Transverse colon (tissue), 4 donors: ENCODE data around the gene NOVA1.

ENCODE experiments used
- CTCF ChIP-seq, 5 experiments: fragments of 200-600 bp in 3 of 5; fragments of 450-650 bp in 2 of 5; sonication (generic) in 3 of 5; IDR thresholded peaks; 1 replicate in 2 of 5; 2 replicates in 3 of 5; pipeline ENCODE4 v1.5.1; 2016 to 2017; ENCODE audit warnings: antibody characterized with exemption in 5 of 5, inconsistent platforms in 3 of 5, mild to moderate bottlenecking in 2 of 5, moderate library complexity in 1 of 5
- EP300 ChIP-seq: sonication (generic); formaldehyde crosslinking; IDR thresholded peaks from one replicate; pipeline ENCODE4 v1.6.1; 2017; ENCODE audit warnings: antibody characterized with exemption, low read depth
- POLR2A ChIP-seq: fragments of 450-650 bp; IDR thresholded peaks from one replicate; pipeline ENCODE4 v1.6.1; 2016; ENCODE audit warnings: antibody characterized with exemption, mild to moderate bottlenecking, moderate library complexity
- POLR2AphosphoS5 ChIP-seq, 3 donors: sonication (generic); formaldehyde crosslinking; IDR thresholded peaks; one replicate each; pipeline ENCODE4 v1.6.1; 2016; ENCODE audit warnings: antibody characterized with exemption in 3 of 3

DNA sequence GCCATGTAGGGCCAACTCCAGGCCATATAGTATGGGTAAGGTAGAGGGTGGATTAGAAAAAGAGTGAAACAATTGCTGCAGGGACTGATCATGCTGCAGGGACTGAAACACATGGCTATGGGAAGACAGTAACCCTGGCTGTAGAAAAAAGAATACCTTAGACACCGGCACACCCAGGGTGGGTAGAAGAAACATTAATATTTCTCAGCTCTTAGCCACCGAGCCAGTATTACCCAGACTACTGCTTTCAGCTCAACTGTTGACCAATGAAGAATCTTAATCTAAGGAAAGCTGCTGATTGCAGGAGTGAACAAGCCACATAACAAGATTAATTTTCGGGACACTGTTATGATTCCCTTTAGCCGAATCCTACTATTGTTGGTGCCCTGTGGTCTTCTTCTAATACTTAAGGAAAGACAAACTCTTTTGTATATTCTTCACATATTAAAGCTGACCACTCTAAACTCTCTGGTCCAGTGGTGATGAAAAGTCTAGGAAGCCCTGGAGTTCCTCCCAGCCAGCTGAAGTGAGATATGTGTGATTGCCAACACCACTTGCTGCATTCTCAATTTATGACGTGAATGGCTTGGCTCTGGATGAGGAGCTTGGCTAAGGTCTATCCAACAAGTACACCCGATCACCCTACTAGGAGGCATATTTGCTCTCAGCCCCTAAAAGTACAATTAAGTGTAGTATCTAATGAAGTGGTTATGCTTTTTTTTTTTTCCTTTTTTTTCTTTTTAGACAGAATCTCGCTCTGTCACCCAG lies 69.2 kb downstream of the NOVA1 start:
- TF ChIP-seq POLR2AphosphoS5 (IDR thresholded peaks at IDR 0.05) (peak in 2 of 3 donors; percentile 18 to 22), POLR2A (no peak), CTCF (IDR thresholded peaks at IDR 0.05) (no peak), EP300 (no peak)
